A204.1 (cell line): Measurements from ENCODE around the gene HRH1.
"Not testable (repeated sequence)": the region's sequence is repeated elsewhere in the genome, so short reads cannot be mapped to it uniquely, and the experiment has no call there.

ENCODE experiments used
- FAIRE-seq: peaks from 2 replicates; lab custom pipeline; 2012; peaks lifted over from hg19 to GRCh38; lab: Jason Lieb, UNC

The HRH1 gene

GRCh38 chr3:11154036-11154952 is at the start of gene HRH1:
Gene HRH1, plus strand, starts transcription at chr3:11154493. Its CDS starts 104,545 bp downstream, at chr3:11259038.
- FAIRE-seq: no peak

- not testable (repeated sequence) for FAIRE-seq
Observed at GRCh38 chr3:11113316-11113715, 41.0 kb upstream of the HRH1 start.

GRCh38 chr3:11115548-11115947 is 38.7 kb upstream of the HRH1 start:
- no peak for FAIRE-seq

- no peak for FAIRE-seq
Observed at GRCh38 chr3:11116336-11117059, 37.8 kb upstream of the HRH1 start.

- no peak for FAIRE-seq
Observed at GRCh38 chr3:11117591-11117990, 36.7 kb upstream of the HRH1 start.

- no peak for FAIRE-seq
Observed at GRCh38 chr3:11118181-11118682, 36.1 kb upstream of the HRH1 start.

GRCh38 chr3:11120091-11120805 is 34.0 kb upstream of the HRH1 start:
- no peak for FAIRE-seq

- no peak for FAIRE-seq
Observed at GRCh38 chr3:11126653-11127052, 27.6 kb upstream of the HRH1 start.

GRCh38 chr3:11128682-11129632 is 25.3 kb upstream of the HRH1 start:
- no peak for FAIRE-seq

- FAIRE-seq: no peak
Observed at GRCh38 chr3:11130385-11130784, 23.9 kb upstream of the HRH1 start.

- FAIRE-seq: no peak
Observed at GRCh38 chr3:11131371-11131770, 22.9 kb upstream of the HRH1 start.

GRCh38 chr3:11131886-11132285 is 22.4 kb upstream of the HRH1 start:
- not testable (repeated sequence) for FAIRE-seq

GRCh38 chr3:11132861-11133260 is 21.4 kb upstream of the HRH1 start:
- FAIRE-seq: no peak

GRCh38 chr3:11134794-11135193 is 19.5 kb upstream of the HRH1 start:
- FAIRE-seq: no peak

GRCh38 chr3:11136116-11136515 is 18.2 kb upstream of the HRH1 start:
- no peak for FAIRE-seq

- FAIRE-seq: no peak
Observed at GRCh38 chr3:11136830-11137626, 17.3 kb upstream of the HRH1 start.

GRCh38 chr3:11137627-11137959 is 16.7 kb upstream of the HRH1 start:
- FAIRE-seq: no peak

- no peak for FAIRE-seq
Observed at GRCh38 chr3:11138371-11138770, 15.9 kb upstream of the HRH1 start.

GRCh38 chr3:11140030-11140712 is 14.1 kb upstream of the HRH1 start:
- FAIRE-seq: no peak

GRCh38 chr3:11140713-11141104 is 13.6 kb upstream of the HRH1 start:
- FAIRE-seq: no peak
